ENCODE results near the gene ZBTB43. TPM values are rescaled to one million over a fixed set of nuclear protein-coding genes. Genes with fewer than 3 reads are reported as not detected.

The ZBTB43 gene
- polyA plus RNA-seq, 1 donor from 2014 or later = 12.3 TPM

DNA sequence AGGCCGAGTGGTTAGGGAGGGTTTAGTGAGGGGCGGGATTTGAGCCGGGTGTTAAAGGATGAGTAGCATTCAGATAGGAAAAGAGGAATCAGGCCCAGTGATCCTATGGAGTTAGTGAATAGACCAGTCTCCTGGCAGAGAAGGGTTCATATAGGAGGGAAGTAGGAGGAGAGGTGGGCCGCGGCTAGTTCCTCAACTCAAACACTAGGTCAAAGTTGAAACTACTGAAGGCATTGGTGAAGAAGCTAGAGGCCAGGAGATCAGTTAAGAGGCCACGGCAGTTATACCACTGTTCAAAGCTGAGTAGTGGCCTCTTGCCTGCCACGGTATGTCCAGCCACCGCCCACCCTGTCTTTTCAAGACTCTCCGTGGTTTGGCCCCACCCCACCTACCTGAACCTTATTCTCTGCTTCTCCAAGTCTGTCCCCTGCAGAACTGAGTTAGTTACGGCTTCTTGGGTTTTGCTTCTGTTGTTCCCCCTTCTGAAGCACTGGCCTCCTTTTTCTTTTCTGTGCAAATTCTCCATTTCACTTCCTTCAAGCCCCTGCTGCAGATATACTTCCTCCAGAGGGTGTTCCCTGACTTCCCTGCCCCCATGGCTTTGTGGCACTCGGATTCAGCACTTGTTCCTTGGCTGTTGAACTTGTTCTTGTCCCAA, 57.4 kb downstream of the ZBTB43 start:
- Histone ChIP-seq H2AFZ (ENCODE audit: low read depth, low read length) (no peak overlapping the region), H3F3A (ENCODE audit: insufficient read depth, low read length, poor library complexity, severe bottlenecking) (no peaks in the 10 kb centered on the region), H3K4me3 (ENCODE audit: low read length) (peak overlapping the region; percentile 95), H3K27me3 (ENCODE audit: insufficient read depth, low read depth, low read length) (peaks cover 5% of the 10 kb centered on the region), H4K20me1 (ENCODE audit: insufficient read depth) (peaks cover 4% of the 10 kb centered on the region), H3K9me2 (ENCODE audit: insufficient read depth, low read length) (no peaks in the 10 kb centered on the region), H3K79me2 (replicated peaks; ENCODE audit: insufficient read depth, low read length) (peaks cover 22% of the 10 kb centered on the region), H3K9me3 (ENCODE audit: low read length) (no peaks in the 10 kb centered on the region), H3K9ac (ENCODE audit: low read length) (peak overlapping the region; percentile 74), H3K36me3 (ENCODE audit: insufficient read depth, low read length) (no peaks in the 10 kb centered on the region), H3K4me2 (ENCODE audit: low read length) (peak overlapping the region; percentile 86), H3K27ac (ENCODE audit: low read length) (no peak overlapping the region)
- TF ChIP-seq RAD21 (conservative IDR thresholded peaks at IDR 0.05) = no peak
- TF ChIP-seq, protein P1, sequence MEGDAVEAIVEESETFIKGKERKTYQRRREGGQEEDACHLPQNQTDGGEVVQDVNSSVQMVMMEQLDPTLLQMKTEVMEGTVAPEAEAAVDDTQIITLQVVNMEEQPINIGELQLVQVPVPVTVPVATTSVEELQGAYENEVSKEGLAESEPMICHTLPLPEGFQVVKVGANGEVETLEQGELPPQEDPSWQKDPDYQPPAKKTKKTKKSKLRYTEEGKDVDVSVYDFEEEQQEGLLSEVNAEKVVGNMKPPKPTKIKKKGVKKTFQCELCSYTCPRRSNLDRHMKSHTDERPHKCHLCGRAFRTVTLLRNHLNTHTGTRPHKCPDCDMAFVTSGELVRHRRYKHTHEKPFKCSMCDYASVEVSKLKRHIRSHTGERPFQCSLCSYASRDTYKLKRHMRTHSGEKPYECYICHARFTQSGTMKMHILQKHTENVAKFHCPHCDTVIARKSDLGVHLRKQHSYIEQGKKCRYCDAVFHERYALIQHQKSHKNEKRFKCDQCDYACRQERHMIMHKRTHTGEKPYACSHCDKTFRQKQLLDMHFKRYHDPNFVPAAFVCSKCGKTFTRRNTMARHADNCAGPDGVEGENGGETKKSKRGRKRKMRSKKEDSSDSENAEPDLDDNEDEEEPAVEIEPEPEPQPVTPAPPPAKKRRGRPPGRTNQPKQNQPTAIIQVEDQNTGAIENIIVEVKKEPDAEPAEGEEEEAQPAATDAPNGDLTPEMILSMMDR (IDR thresholded peaks at IDR 0.05; ENCODE audit: poor library complexity, severe bottlenecking) = no peak
- no peak for TF ChIP-seq TAF1 (IDR thresholded peaks at IDR 0.05; ENCODE audit: low read depth)
- TF ChIP-seq MXI1 (conservative IDR thresholded peaks at IDR 0.05; ENCODE audit: poor library complexity, severe bottlenecking) = no peak
- TF ChIP-seq, protein P2, sequence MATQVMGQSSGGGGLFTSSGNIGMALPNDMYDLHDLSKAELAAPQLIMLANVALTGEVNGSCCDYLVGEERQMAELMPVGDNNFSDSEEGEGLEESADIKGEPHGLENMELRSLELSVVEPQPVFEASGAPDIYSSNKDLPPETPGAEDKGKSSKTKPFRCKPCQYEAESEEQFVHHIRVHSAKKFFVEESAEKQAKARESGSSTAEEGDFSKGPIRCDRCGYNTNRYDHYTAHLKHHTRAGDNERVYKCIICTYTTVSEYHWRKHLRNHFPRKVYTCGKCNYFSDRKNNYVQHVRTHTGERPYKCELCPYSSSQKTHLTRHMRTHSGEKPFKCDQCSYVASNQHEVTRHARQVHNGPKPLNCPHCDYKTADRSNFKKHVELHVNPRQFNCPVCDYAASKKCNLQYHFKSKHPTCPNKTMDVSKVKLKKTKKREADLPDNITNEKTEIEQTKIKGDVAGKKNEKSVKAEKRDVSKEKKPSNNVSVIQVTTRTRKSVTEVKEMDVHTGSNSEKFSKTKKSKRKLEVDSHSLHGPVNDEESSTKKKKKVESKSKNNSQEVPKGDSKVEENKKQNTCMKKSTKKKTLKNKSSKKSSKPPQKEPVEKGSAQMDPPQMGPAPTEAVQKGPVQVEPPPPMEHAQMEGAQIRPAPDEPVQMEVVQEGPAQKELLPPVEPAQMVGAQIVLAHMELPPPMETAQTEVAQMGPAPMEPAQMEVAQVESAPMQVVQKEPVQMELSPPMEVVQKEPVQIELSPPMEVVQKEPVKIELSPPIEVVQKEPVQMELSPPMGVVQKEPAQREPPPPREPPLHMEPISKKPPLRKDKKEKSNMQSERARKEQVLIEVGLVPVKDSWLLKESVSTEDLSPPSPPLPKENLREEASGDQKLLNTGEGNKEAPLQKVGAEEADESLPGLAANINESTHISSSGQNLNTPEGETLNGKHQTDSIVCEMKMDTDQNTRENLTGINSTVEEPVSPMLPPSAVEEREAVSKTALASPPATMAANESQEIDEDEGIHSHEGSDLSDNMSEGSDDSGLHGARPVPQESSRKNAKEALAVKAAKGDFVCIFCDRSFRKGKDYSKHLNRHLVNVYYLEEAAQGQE (IDR thresholded peaks at IDR 0.05; ENCODE audit: borderline replicate concordance) = no peak
- no peak for TF ChIP-seq EP300 (conservative IDR thresholded peaks at IDR 0.05; ENCODE audit: poor library complexity, severe bottlenecking)
- TF ChIP-seq POLR2AphosphoS5 (IDR thresholded peaks at IDR 0.05) = no peak
- TF ChIP-seq EZH2 (IDR thresholded peaks at IDR 0.05; ENCODE audit: borderline replicate concordance, insufficient read depth, low read length, poor library complexity, severe bottlenecking) = no peak
- TF ChIP-seq SMC3 (conservative IDR thresholded peaks at IDR 0.05; ENCODE audit: poor library complexity) = no peak

DNA sequence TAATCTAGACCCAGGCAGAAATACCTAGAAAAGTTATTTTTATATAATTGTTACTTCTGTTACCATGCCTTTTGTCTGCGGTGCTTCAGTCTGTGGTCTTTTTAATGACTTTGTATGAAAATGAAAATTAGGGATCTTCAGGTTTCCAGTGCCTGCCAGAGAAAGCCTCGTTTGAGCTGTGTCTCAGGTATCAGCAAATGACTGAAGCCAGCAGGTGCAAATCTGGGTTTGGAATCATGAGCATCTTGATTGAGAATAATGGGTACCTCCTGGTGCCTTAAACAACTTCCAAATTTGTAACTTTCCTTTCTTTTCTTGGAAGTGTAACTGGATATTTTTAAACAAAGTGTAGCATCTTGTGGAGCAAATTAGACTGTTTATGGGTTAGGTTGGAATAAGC, 59.9 kb downstream of the ZBTB43 start:
- no peaks in the 10 kb centered on the region for H3F3A ChIP-seq (ENCODE audit: insufficient read depth, low read length, poor library complexity, severe bottlenecking)
- H3K36me3 ChIP-seq (ENCODE audit: insufficient read depth, low read length) = no peaks in the 10 kb centered on the region
- H3K9ac ChIP-seq (ENCODE audit: low read length) = no peak overlapping the region
- H3K4me3 ChIP-seq (ENCODE audit: low read length) = no peak overlapping the region
- no peaks in the 10 kb centered on the region for H3K27me3 ChIP-seq (ENCODE audit: insufficient read depth, low read depth, low read length)
- H3K79me2 ChIP-seq (replicated peaks; ENCODE audit: insufficient read depth, low read length) = peaks cover 38% of the 10 kb centered on the region
- no peak for TF ChIP-seq EZH2 (IDR thresholded peaks at IDR 0.05; ENCODE audit: borderline replicate concordance, insufficient read depth, low read length, poor library complexity, severe bottlenecking)
- TF ChIP-seq MXI1 (conservative IDR thresholded peaks at IDR 0.05; ENCODE audit: poor library complexity, severe bottlenecking) = no peak
- no peak for TF ChIP-seq POLR2AphosphoS5 (IDR thresholded peaks at IDR 0.05)
- TF ChIP-seq, protein P1 (IDR thresholded peaks at IDR 0.05; ENCODE audit: poor library complexity, severe bottlenecking) = no peak
- TF ChIP-seq, protein P2 (IDR thresholded peaks at IDR 0.05; ENCODE audit: borderline replicate concordance) = no peak
- TF ChIP-seq EP300 (conservative IDR thresholded peaks at IDR 0.05; ENCODE audit: poor library complexity, severe bottlenecking) = no peak
- no peak for TF ChIP-seq SMC3 (conservative IDR thresholded peaks at IDR 0.05; ENCODE audit: poor library complexity)
- no peak for TF ChIP-seq TAF1 (IDR thresholded peaks at IDR 0.05; ENCODE audit: low read depth)
- no peak for TF ChIP-seq RAD21 (conservative IDR thresholded peaks at IDR 0.05)
- H3K9me2 ChIP-seq (ENCODE audit: insufficient read depth, low read length) = no peaks in the 10 kb centered on the region
- H4K20me1 ChIP-seq (ENCODE audit: insufficient read depth) = peaks cover 4% of the 10 kb centered on the region
- no peak overlapping the region for H3K27ac ChIP-seq (ENCODE audit: low read length)
- no peak overlapping the region for H2AFZ ChIP-seq (ENCODE audit: low read depth, low read length)
- no peaks in the 10 kb centered on the region for H3K9me3 ChIP-seq (ENCODE audit: low read length)
- no peak overlapping the region for H3K4me2 ChIP-seq (ENCODE audit: low read length)

Data from neural cell (in vitro differentiated cells).